Stimulated activated naive CD8-positive, alpha-beta T cell treated with anti-CD3 and anti-CD28 coated beads, Interleukin-15, Interleukin-2, amounts not matched to agents 100 U/mL and 50 U/mL, for 24 hours (primary cell): ENCODE measurements around the gene MAP1S.

Experiments used
- ATAC-seq: fragments of 150-1000 bp; cut with Tn5 transposase; one replicate; pipeline ENCODE4 v1.10.0; 2021
- DNase-seq: peaks from one replicate; pipeline ENCODE4 v3.0.0; 2021

Gene MAP1S

GRCh38 chr19:17735410-17735809 lies 16.1 kb downstream of the MAP1S start:
- ATAC-seq, result no peak
- DNase-seq, result no peak

- DNase-seq (no peak), ATAC-seq (no peak)
Observed at GRCh38 chr19:17737690-17738153, 18.4 kb downstream of the MAP1S start.

- DNase-seq (peak; percentile 37), ATAC-seq (no peak)
Observed at GRCh38 chr19:17739121-17739875, 20.0 kb downstream of the MAP1S start.

GRCh38 chr19:17741456-17741855 lies 22.2 kb downstream of the MAP1S start:
- ATAC-seq, result no peak

GRCh38 chr19:17743874-17744580 lies 24.7 kb downstream of the MAP1S start:
- ATAC-seq (peak; percentile 7), DNase-seq (no peak)

More at GRCh38 chr19:17741456-17741855, 22.2 kb downstream of the MAP1S start:
- no peak for DNase-seq

GRCh38 chr19:17747205-17748098 lies 28.2 kb downstream of the MAP1S start:
- ATAC-seq, result peak; percentile 89

GRCh38 chr19:17748884-17749638 lies 29.8 kb downstream of the MAP1S start:
- ATAC-seq (no peak), DNase-seq (no peak)

More at GRCh38 chr19:17747205-17748098, 28.2 kb downstream of the MAP1S start:
- DNase-seq, result peak; percentile 94

- DNase-seq (peak; percentile 35), ATAC-seq (no peak)
Observed at GRCh38 chr19:17749912-17750317, 30.6 kb downstream of the MAP1S start.

- peak; percentile 65 for ATAC-seq
- DNase-seq, result peak; percentile 88
Observed at GRCh38 chr19:17751103-17751911, 32.0 kb downstream of the MAP1S start, which contains the start of gene FCHO1. TSS of gene FCHO1 (plus strand) at chr19:17751477. CDS start at chr19:17755165, 3,688 bp downstream.

GRCh38 chr19:17751912-17752273 lies 32.6 kb downstream of the MAP1S start:
- no peak for DNase-seq
- no peak for ATAC-seq

- DNase-seq (no peak), ATAC-seq (no peak)
Observed at GRCh38 chr19:17752865-17753639, 33.8 kb downstream of the MAP1S start.

- ATAC-seq (no peak), DNase-seq (no peak)
Observed at GRCh38 chr19:17753976-17754375, 34.7 kb downstream of the MAP1S start.

GRCh38 chr19:17754634-17755442 lies 35.6 kb downstream of the MAP1S start:
- DNase-seq, result no peak
- ATAC-seq, result no peak

- ATAC-seq (no peak), DNase-seq (no peak)
Observed at GRCh38 chr19:17755443-17755890, 36.2 kb downstream of the MAP1S start.

GRCh38 chr19:17755977-17756670 lies 36.8 kb downstream of the MAP1S start:
- no peak for ATAC-seq

GRCh38 chr19:17757125-17757524 lies 37.8 kb downstream of the MAP1S start:
- ATAC-seq, result no peak
- DNase-seq, result no peak

More at GRCh38 chr19:17755977-17756670, 36.8 kb downstream of the MAP1S start:
- DNase-seq, result peak; percentile 60

GRCh38 chr19:17758515-17758914 lies 39.2 kb downstream of the MAP1S start:
- no peak for ATAC-seq

GRCh38 chr19:17761148-17761547 lies 41.9 kb downstream of the MAP1S start:
- DNase-seq (no peak), ATAC-seq (no peak)

More at GRCh38 chr19:17758515-17758914, 39.2 kb downstream of the MAP1S start:
- no peak for DNase-seq
